Body of pancreas (tissue), 4 donors: Measurements from ENCODE around the gene GPS1.

ENCODE experiments used
- POLR2A ChIP-seq, 3 donors: fragments of 450-650 bp; IDR thresholded peaks; one replicate each; pipeline ENCODE4 v1.6.1; 2016; ENCODE audit warnings: antibody characterized with exemption in 3 of 3, mild to moderate bottlenecking in 2 of 3
- TF ChIP-seq, protein P1 (sequence below), 7 experiments: fragments of 450-650 bp in 4 of 7; fragments of 200-600 bp in 3 of 7; sonication (generic) in 3 of 7; IDR thresholded peaks; one replicate each; pipeline ENCODE4 v1.5.1; 2016 to 2019; ENCODE audit warnings: antibody characterized with exemption in 7 of 7

- TF ChIP-seq, protein P1, sequence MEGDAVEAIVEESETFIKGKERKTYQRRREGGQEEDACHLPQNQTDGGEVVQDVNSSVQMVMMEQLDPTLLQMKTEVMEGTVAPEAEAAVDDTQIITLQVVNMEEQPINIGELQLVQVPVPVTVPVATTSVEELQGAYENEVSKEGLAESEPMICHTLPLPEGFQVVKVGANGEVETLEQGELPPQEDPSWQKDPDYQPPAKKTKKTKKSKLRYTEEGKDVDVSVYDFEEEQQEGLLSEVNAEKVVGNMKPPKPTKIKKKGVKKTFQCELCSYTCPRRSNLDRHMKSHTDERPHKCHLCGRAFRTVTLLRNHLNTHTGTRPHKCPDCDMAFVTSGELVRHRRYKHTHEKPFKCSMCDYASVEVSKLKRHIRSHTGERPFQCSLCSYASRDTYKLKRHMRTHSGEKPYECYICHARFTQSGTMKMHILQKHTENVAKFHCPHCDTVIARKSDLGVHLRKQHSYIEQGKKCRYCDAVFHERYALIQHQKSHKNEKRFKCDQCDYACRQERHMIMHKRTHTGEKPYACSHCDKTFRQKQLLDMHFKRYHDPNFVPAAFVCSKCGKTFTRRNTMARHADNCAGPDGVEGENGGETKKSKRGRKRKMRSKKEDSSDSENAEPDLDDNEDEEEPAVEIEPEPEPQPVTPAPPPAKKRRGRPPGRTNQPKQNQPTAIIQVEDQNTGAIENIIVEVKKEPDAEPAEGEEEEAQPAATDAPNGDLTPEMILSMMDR (IDR thresholded peaks at IDR 0.05): no peak
- TF ChIP-seq POLR2A (IDR thresholded peaks at IDR 0.05): no peak
Measured at GRCh38 chr17:82008941-82009405, 42.7 kb upstream of the GPS1 start.
